Skeletal muscle cell (primary cell): Measurements from ENCODE around the gene P2RY8.
"Not testable (repeated sequence)": the region's sequence is repeated elsewhere in the genome, so short reads cannot be mapped to it uniquely, and the experiment has no call there.

ENCODE experiments used
- DNase-seq: peaks from one replicate; pipeline ENCODE4 v3.0.0-alpha.2; 2010; ENCODE audit warnings: low read depth
- H3K4me3 ChIP-seq: 2 replicates; pipeline ENCODE4 v1.5.1; 2011; ENCODE audit warnings: low read depth, mild to moderate bottlenecking, control low read depth, low read length, moderate library complexity

P2RY8 gene

DNA sequence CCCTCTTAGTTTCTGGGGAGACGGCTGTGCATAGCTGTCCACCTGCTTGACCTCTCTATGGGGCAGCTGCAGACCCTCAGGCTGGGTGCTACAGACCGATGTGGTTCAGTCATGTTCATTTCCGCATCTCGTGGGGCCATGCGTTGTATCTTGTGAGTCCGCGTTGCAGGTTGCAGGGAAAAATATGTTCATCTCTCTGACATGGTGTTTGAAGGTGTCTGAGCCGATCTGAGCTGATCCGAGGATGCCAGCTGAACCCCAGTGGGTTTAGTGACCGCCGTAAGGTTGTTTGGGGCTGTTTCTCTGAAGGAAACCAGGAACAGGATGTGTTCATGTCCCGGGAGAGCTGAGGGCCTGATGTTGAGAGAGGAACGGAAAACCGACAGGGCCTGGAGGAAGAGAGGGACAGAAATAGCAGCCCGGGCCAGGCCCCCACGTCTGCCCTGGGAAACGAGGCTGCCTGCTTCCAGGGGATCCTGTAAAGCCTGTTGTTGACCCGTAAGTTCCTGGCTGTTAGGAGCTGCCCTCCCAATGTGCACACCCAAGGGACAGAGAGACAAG lies 9.8 kb upstream of the P2RY8 start:
- no peak overlapping the region for H3K4me3 ChIP-seq
- no peak for DNase-seq

DNA sequence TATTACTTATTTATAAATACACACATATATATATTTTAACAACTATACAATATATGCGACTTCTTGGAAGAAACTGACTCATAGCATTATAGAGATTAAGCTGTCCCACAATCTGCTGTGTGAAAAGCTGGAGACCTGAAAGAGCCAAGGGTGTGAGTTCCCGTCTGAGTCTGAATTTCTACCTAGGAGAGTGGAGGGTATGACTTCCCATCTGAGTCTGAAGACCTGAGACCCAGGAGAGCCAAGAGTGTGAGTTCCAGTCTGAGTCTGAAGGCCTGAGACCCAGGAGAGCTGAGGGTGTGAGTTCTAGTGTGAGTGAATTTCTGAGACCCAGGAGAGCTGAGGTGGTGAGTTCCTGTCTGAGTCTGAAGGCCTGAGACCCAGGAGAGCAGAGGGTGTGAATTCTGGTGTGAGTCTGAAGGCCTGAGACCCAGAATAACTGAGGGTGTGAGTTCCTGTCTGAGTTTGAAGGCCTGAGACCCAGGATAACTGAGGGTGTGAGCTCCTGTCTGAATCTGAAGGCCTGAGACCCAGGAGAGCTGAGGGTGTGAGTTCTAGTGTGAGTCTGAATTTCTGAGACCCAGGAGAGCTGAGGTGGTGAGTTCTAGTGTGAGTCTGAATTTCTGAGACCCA lies 8.9 kb upstream of the P2RY8 start:
- DNase-seq, result no peak
- no peak overlapping the region for H3K4me3 ChIP-seq

DNA sequence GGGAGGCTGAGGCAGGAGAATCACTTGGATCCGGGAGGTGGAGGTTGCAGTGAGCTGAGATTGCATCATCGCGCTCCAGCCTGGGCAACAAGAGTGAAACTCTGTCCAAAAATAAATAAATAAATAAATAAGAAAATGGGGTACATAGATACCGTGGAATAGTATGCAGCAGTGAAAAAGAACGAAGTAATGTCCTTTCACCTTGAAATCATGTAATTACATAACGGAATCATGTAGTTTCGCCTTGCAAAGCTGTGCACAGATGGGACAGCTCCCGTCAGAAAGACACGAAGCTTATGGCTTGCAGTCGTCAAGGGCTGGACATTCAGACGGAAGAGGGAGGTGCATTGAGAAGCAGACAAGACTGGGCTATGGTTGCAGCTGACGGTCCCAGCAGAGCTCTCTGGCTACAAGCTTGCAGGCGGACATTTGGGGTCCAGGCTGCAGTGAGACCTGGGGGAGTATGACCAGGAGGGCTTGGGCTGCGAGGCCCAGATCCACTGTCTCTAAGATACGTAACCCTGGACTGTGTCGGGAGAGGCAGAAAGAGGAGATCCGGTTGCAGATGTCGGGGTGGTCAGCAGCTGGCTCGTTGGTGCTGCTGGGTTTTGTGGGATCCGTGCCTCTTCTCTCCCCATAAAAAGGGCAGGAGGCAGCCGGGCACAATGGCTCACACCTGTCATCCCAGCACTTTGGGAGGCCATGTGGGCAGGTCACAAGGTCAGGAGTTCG lies 6.2 kb upstream of the P2RY8 start:
- H3K4me3 ChIP-seq, result no peak overlapping the region
- no peak for DNase-seq

DNA sequence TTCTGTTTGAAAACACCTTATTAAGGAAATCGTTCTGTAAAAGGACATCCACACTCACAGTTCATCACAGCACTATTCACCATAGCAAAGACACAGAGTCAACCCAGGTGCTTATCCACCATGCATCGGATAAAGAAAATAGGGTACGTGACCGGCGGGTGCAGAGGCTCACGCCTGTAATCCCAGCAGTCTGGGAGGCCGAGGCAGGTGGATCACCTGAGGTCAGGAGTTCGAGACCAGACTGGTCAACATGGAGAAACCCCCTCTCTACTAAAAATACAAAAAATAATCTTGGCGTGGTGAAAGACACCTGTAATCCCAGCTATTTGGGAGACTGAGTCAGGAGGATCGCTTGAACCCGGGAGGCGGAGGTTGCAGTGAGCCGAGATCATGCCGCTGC lies 2.2 kb upstream of the P2RY8 start:
- DNase-seq, H3K4me3 ChIP-seq: not testable (repeated sequence)

DNA sequence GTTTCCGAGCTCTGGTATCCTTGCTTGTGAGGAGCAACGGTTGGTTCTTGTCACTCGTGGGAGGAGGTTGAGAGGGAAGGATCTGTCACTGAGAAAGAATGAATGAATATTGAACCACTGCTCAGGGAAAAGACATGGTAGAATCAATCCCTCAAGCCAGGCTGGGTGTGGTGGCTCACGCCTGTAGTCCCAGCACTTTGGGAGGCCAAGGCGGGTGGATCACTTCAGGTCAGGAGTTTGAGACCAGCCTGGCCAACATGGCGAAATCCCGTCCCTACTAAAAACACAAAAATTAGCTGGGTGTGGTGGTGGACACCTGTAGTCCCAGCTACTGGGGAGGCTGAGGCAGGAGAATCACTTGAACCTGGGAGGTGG lies 718 bp upstream of the P2RY8 start:
- not testable (repeated sequence) for H3K4me3 ChIP-seq, DNase-seq

DNA sequence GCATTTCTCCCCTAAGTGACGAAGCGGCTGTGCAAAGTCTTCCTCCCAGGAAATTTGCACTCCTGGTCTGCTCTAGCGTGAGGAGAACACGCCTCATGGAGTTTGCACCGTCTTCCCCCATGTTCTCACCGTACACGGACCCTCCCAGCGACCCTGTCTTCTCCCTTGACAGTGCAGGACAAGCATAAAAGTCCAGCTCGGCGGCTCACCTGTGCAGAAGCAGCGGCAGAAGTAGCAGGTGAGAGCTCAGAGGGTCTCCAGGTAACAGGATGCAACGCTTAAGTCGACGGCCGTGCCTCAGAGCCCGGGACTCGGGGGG lies 314 bp downstream of the P2RY8 start:
- no peak for DNase-seq
- no peak overlapping the region for H3K4me3 ChIP-seq

DNA sequence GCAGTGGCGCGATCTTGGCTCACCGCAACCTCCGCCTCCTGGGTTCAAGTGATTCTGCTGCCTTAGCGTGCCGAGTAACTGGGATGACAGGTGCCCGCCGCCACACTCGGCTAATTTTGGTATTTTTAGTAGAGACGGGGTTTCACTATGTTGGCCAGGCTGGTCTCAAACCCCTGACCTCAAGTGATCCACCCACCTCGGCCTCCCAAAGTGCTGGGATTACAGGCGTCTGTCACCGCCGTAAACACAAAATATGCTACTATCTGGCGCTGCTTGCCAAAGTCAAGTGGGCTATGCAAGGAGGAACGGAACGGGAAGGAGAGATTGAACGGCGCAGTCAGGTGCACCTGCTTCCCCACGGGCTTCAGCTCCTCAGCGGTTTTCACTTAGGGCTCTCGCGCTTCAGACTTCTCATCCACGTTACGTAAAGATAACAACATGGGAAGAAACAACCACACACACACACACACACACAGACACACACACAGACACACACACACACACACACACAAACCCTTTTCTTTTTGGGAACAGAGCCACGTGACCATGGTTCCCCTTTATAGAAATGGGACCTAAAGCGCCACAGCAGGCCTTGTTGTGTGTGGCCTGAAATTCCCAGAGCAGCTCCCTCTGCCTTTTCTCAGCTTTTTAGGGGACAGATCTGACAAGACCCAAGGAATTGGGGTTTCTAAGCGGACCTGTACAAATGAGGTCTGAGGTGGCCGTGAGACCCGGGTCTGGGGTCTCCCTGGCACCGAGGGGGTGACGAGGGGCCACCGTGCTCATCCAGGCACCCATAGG lies 1.5 kb downstream of the P2RY8 start:
- DNase-seq, result no peak
- H3K4me3 ChIP-seq, result no peak overlapping the region

DNA sequence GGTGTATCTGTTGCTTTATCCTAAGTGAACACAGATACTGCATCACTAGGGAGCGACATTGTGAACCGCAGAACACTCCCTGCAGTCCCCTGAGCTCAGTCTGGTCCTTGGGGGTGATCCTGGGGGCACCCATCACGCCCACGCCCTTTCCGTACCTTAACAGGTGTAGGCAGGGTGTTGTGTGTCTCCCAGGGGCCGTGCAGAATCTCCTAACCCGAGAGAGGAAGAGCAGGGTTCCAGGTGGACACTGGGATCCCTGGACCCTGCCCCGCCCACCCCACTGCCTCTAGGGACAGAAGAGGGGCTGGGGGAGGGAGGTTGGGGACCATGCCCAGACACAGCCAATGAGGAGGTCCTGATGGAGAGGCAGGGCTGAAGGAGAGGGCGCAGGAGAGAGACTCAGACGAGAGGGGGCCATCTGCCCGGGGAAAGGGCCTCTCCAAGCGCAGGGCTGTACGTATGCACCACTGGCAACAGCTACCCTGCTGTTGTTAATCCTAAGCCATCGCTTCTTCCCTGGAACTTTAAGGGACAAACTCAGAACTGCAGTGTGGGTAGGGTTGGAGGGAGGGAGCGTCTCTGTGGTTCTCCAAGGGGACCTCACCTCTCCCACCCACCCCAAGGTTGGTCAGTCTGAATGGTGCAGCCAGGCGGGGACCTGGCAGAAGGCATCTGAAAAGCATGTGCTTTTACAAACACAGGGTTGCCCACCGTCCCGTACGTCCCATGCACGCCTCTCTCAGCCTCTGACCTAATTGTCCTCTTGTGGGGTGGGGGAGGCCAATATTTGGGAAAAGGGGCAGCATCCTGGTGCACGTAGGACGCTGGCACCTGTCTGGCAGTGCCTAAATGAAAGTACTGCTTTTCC lies 2.5 kb downstream of the P2RY8 start:
- no peak overlapping the region for H3K4me3 ChIP-seq
- DNase-seq, result no peak

DNA sequence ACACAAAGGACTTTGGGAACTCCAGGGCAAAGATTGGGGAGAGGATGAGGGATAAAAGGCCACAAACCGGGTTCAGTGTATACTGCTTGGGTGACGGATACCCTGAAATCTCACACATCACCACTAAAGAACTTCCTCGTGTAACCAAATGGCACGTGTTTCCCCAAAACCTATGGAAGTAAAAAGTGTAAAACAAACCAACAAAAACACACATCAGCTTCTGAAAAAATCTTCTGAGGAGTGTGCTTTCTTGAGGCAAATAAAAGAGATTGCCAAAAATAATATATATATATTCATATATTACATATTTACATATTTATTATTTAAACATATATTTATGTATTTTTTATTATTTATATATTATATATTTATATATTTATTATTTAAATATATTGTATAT lies 3.9 kb downstream of the P2RY8 start:
- no peak for DNase-seq
- H3K4me3 ChIP-seq, result no peak overlapping the region

DNA sequence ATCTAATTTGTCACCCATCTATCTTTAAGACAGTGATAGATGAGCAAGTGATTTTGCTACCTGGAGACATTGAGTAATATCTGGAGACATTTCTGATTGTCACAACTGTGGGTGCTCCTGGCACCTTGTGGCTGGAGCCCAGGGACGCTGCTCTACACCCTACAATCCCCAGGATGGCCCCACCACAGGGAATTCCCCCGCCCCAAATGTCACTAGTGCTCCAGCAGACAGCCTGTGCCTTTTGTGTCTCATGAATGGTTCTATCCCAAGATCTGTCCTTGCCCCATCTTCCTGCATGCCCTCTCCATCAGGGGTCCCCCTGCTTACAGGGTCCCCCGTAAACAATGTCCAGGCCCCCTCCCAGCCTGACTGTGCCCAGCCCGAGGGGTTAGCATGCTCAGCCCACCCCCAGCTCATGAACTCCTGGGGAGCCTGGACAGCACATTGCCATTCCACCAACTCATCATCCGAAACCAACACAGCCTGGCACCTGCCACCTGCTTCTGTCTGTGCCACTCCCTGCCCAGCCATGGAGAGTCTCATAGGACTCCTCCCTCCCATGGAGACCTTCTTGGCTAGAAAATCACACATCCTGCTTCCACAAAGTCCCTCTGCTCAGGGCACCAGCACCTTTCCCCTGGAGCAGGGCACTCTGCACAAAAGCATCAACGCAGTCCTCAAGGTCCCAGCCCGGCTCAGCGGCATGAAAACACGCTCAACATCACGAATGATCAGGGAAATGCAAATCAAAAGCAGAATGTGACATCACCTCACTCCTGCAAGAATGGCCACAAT lies 5.7 kb downstream of the P2RY8 start:
- H3K4me3 ChIP-seq, result no peak overlapping the region
- DNase-seq, result no peak

DNA sequence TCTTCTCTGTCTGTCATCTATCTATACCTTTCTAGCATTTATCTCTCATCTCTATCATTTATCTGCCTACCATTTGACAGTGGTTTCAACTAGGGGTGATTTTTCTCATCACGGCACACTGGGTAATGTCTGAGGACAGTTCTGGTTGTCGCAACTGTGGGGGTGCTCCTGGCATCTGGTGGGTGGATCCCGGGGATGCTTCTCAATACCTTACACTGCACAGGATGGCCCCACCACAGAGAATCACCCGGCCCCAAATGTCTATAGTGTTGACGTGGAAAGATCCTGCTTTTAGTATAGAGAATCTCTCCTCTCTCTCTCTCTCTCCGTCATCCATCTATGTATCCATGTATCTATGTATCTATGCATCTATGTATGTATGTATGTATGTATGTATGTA lies 7.2 kb downstream of the P2RY8 start:
- no peak for DNase-seq
- H3K4me3 ChIP-seq, result no peak overlapping the region

DNA sequence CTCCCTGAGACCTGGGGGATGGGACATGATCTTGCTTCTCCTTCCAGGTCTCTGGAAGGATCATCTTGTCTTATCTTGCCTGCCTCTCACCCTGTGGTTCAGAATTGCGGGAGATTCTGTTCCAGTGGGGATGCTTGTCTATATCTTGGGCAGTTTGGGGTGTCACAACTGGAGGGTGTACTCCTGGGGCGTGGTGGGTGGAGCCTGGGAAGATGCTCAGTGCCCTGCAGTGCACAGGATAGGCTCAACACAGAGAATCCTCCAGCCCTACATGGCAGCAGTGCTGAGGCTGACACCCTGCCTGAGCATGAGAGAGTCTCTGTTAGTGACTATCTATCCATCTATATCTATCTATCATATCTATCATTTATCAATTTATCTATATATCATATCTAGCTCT lies 7.7 kb downstream of the P2RY8 start:
- H3K4me3 ChIP-seq, result no peak overlapping the region
- DNase-seq, result no peak

DNA sequence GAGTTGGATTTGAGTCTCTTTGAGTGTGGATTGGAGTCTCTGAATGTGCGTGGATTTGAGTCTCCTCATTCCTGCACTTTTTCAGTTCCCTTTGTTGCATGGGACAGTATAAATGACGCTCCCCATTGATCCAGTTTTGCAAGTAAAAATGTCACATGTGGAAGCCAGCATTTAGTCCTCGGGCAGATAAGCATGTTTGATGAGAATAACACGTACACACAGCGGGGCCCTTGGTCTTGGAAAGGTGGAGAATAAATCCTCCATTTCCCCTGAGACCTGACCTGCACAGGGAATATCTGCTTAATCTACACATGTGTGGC lies 8.1 kb downstream of the P2RY8 start:
- no peak for DNase-seq
- no peak overlapping the region for H3K4me3 ChIP-seq

DNA sequence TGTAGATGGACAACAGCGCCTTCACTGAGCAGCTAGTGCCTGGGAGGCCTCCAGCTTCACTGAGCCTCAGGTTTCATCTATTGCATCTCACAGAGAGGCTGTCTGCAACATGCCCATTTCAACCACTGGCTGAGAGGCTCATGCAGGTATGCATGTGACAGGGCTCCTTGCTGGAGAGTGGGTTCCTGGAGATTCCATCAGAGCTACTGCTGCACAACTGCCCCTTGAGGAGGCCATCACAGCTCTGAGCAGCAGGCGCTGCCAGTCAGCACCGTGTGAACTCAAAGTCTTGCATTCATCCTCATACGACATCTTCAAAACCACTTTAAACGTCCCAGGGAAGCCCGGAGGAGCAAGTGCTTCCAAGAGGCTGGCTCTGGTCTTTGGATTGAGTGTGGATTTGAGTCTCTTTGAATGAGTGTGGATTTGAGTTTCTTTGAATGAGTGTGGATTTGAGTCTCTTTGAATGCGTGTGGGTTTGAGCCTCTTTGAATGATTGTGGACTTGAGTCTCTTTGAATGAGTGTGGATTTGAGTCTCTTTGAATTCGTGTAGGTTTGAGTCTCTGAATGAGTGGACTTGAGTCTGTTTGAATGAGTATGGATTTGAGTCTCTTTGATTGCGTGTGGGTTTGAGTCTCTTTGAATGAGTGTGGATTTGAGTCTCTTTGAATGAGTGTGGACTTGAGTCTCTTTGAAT lies 8.7 kb downstream of the P2RY8 start:
- DNase-seq, result no peak
- H3K4me3 ChIP-seq, result no peak overlapping the region

DNA sequence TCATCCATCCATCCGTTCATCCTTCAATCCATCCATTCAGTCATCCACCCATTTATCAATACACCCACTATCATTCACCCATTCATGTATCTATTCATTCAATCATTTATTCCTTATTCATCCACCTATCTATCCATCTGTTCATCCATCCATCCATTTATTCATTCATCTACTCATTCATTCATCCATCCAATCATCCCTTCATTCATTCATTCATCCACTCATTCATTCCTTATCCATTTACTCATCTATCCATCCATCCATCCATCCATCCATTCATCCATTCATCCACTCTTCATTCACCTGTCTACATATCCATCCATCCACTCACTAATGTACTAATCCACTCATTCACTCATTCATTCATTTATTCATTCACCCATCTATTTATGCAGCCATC lies 9.5 kb downstream of the P2RY8 start:
- no peak overlapping the region for H3K4me3 ChIP-seq
- DNase-seq, result no peak

DNA sequence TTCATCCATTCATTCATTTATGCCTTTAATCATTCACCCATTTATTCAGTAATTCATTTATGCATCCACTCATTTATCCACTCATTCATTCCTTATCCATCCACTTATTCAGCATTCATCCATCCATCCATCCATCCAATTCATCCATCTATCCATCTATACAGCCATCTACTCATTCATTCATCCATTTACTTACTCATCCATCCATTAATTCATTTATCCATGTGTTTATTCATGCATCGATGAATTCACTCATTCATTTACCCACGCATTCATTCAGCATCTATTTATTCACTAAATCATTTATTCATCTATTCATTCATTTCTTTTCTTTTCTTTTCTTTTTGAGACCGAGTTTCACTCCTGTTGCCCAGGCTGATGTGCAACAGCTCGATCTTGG lies 10.4 kb downstream of the P2RY8 start:
- no peak overlapping the region for H3K4me3 ChIP-seq
- DNase-seq, result no peak

DNA sequence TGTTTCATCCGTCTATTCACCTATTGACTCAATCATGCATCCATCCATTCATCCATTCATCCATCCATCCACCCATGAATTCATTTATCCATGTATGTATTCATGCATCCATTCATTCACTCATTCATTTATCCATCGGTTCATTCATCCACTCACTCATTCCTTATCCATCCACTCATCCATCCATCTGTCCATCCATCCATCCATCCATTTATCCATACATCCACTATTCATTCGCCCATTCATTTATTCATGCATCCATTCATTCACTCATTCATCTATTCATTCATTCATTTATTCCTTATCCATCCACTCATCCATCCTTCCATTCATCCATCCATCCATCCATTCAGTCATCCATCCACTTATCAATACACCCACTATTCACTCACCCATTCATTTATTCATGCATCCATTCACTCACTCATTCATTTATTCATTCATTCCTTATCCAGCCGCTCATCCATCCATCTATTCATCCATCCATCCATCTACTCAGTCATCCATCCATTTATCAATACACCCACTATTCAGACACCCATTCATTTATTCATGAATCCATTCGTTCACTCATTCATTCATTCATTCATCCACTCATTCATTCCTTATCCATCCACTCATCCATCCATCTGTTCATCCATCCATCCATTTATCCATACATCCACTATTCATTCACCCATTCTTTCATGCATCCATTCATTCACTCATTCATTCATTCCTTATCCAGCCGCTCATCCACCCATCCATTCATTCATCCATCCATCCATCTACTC lies 11.2 kb downstream of the P2RY8 start:
- H3K4me3 ChIP-seq, result no peak overlapping the region
- no peak for DNase-seq
